OCI-LY1 (cell line): ENCODE measurements around the gene TECTA.

ENCODE experiments used
- H2AFZ ChIP-seq: fragments of 200-600 bp; sonication (generic), shearing (Covaris generic); 2 replicates; pipeline ENCODE4 v1.6.0; 2014; ENCODE audit warnings: antibody characterized with exemption, mild to moderate bottlenecking, low read length
- H3F3A ChIP-seq: fragments of 200-600 bp; sonication (generic), shearing (Covaris generic); 2 replicates; pipeline ENCODE4 v1.6.0; 2014; ENCODE audit warnings: mild to moderate bottlenecking, antibody characterized with exemption, low read length, moderate library complexity; ENCODE audit not compliant: insufficient read depth
- H3K27ac ChIP-seq: fragments of 200-600 bp; sonication (generic); 2 replicates; pipeline ENCODE4 v1.5.1; 2014; ENCODE audit warnings: low read length, mixed run types, mild to moderate bottlenecking, low read depth; ENCODE audit not compliant: poor library complexity, severe bottlenecking
- H3K27me3 ChIP-seq: fragments of 200-600 bp; sonication (generic); 2 replicates; pipeline ENCODE4 v1.6.0; 2014; ENCODE audit warnings: antibody characterized with exemption, mild to moderate bottlenecking, low read length, moderate library complexity; ENCODE audit not compliant: insufficient read depth
- H3K36me3 ChIP-seq: fragments of 200-600 bp; sonication (generic); 2 replicates; pipeline ENCODE4 v1.6.1; 2014; ENCODE audit warnings: mild to moderate bottlenecking, antibody characterized with exemption, low read length, moderate library complexity, mixed read lengths; ENCODE audit not compliant: insufficient read depth
- H3K4me1 ChIP-seq: fragments of 200-600 bp; sonication (generic); 2 replicates; pipeline ENCODE4 v1.5.1; 2014; ENCODE audit warnings: mild to moderate bottlenecking, low read length, moderate library complexity; ENCODE audit not compliant: insufficient read depth, severe bottlenecking
- H3K4me2 ChIP-seq: fragments of 200-600 bp; sonication (generic), shearing (Covaris generic); 2 replicates; pipeline ENCODE4 v1.6.1; 2014; ENCODE audit warnings: low read length
- H3K4me3 ChIP-seq: fragments of 200-600 bp; sonication (generic); 2 replicates; pipeline ENCODE4 v1.5.1; 2014; ENCODE audit warnings: low read length, low read depth, mild to moderate bottlenecking, mixed read lengths; ENCODE audit not compliant: poor library complexity, severe bottlenecking
- H3K79me2 ChIP-seq: fragments of 200-600 bp; shearing (Covaris generic); 2 replicates; pipeline ENCODE4 v1.6.1; 2016; ENCODE audit warnings: mixed run types, low read length, mixed read lengths; ENCODE audit not compliant: insufficient read depth
- H3K9ac ChIP-seq: fragments of 200-600 bp; sonication (generic), shearing (Covaris generic); 2 replicates; pipeline ENCODE4 v1.6.1; 2014; ENCODE audit warnings: mild to moderate bottlenecking, low read length, mixed read lengths
- H3K9me2 ChIP-seq: fragments of 200-600 bp; sonication (generic), shearing (Covaris generic); 2 replicates; pipeline ENCODE4 v1.6.1; 2014; ENCODE audit warnings: low read depth, mild to moderate bottlenecking, low read length, mixed read lengths
- H3K9me3 ChIP-seq: fragments of 200-600 bp; shearing (Covaris generic); 2 replicates; pipeline ENCODE4 v1.6.1; 2014; ENCODE audit warnings: low read length, mixed read lengths
- H4K20me1 ChIP-seq: fragments of 200-600 bp; sonication (generic), shearing (Covaris generic); 2 replicates; pipeline ENCODE4 v1.6.0; 2016; ENCODE audit warnings: mild to moderate bottlenecking, low read length; ENCODE audit not compliant: insufficient read depth
- EZH2 ChIP-seq: fragments of 200-600 bp; sonication (generic), shearing (Covaris generic); IDR thresholded peaks from 2 replicates; pipeline ENCODE4 v1.8.0; 2017; ENCODE audit warnings: borderline replicate concordance, mixed run types, mild to moderate bottlenecking, antibody characterized with exemption, low read length, moderate library complexity, mixed read lengths
- TF ChIP-seq, protein P1 (sequence below): fragments of 200-600 bp; sonication (generic), shearing (Covaris generic); IDR thresholded peaks from 2 replicates; pipeline ENCODE4 v1.5.1; 2017; ENCODE audit warnings: mild to moderate bottlenecking, antibody characterized with exemption, low read length, moderate library complexity, mixed read lengths

The TECTA gene

DNA sequence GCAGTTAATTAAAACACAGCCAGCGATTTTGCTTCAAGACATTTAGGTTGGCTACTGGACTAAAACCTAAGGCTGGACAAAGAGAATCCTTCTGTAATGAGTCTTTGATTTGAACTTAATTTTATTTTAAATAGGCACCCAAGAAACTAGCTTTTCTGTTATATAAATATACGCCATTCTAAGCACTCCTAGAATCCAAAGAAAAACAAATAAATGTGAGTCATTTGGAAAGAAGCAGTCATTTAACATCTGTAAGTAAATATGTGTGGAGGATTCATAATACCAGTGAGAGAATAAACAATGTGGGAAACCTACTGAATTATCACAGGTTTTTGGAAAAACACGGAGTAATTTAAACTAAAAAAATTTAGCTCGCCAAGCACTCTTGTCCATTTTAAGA lies 1.2 kb upstream of the TECTA start:
- H3K79me2 ChIP-seq = no peaks in the 10 kb centered on the region
- no peak for TF ChIP-seq EZH2
- TF ChIP-seq, protein P1, sequence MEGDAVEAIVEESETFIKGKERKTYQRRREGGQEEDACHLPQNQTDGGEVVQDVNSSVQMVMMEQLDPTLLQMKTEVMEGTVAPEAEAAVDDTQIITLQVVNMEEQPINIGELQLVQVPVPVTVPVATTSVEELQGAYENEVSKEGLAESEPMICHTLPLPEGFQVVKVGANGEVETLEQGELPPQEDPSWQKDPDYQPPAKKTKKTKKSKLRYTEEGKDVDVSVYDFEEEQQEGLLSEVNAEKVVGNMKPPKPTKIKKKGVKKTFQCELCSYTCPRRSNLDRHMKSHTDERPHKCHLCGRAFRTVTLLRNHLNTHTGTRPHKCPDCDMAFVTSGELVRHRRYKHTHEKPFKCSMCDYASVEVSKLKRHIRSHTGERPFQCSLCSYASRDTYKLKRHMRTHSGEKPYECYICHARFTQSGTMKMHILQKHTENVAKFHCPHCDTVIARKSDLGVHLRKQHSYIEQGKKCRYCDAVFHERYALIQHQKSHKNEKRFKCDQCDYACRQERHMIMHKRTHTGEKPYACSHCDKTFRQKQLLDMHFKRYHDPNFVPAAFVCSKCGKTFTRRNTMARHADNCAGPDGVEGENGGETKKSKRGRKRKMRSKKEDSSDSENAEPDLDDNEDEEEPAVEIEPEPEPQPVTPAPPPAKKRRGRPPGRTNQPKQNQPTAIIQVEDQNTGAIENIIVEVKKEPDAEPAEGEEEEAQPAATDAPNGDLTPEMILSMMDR = no peak
- H3K36me3 ChIP-seq = no peaks in the 10 kb centered on the region
- no peaks in the 10 kb centered on the region for H3K27me3 ChIP-seq
- H3K27ac ChIP-seq = no peak overlapping the region
- no peak overlapping the region for H3K4me3 ChIP-seq
- H3K9ac ChIP-seq = no peak overlapping the region
- H2AFZ ChIP-seq = no peak overlapping the region
- no peaks in the 10 kb centered on the region for H4K20me1 ChIP-seq
- no peaks in the 10 kb centered on the region for H3F3A ChIP-seq
- no peaks in the 10 kb centered on the region for H3K4me1 ChIP-seq
- no peaks in the 10 kb centered on the region for H3K9me3 ChIP-seq
- H3K9me2 ChIP-seq = no peaks in the 10 kb centered on the region
- no peak overlapping the region for H3K4me2 ChIP-seq

- H3K27ac ChIP-seq = no peak overlapping the region
- no peaks in the 10 kb centered on the region for H3K36me3 ChIP-seq
- H2AFZ ChIP-seq = no peak overlapping the region
- H3F3A ChIP-seq = no peaks in the 10 kb centered on the region
- peaks cover 3% of the 10 kb centered on the region; the same call in 1 of the 2 replicates for H3K27me3 ChIP-seq
- no peak overlapping the region for H3K9ac ChIP-seq
- TF ChIP-seq EZH2 = no peak
- TF ChIP-seq, protein P1 = peak; percentile 42
- H4K20me1 ChIP-seq = no peaks in the 10 kb centered on the region
- no peaks in the 10 kb centered on the region for H3K4me1 ChIP-seq
- no peaks in the 10 kb centered on the region for H3K9me2 ChIP-seq
- H3K79me2 ChIP-seq = no peaks in the 10 kb centered on the region
- H3K4me2 ChIP-seq = no peak overlapping the region
- H3K9me3 ChIP-seq = no peaks in the 10 kb centered on the region
- no peak overlapping the region for H3K4me3 ChIP-seq
These were observed 3.3 kb downstream of the TECTA start for GRCh38 chr11:121104312-121104762.

DNA sequence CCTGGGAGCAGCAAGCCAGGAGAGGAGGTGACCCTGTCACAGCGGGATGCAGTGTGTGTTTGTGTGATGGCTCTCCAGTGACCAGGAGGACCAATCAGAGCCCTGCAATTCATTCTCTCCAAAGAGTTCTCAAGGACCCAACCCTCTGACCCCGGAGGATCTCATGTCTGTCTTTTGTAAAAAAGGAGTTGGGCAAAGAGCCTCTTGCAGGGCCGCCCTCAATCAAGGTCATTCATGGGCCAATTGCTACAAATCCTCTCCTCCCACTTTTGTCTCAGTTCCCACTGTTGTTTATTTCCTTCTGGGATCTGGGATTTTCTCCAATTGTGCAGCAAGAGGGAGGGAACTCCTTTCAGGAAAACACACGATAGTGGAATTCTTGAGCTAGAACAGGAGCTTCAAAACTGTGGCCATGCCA lies 4.0 kb downstream of the TECTA start:
- no peaks in the 10 kb centered on the region for H3K9me2 ChIP-seq
- no peaks in the 10 kb centered on the region for H4K20me1 ChIP-seq
- no peaks in the 10 kb centered on the region for H3K79me2 ChIP-seq
- no peaks in the 10 kb centered on the region for H3F3A ChIP-seq
- H3K9me3 ChIP-seq = no peaks in the 10 kb centered on the region
- no peak overlapping the region for H3K4me2 ChIP-seq
- no peak overlapping the region for H3K27ac ChIP-seq
- H3K27me3 ChIP-seq = peaks cover 3% of the 10 kb centered on the region; the same call in 1 of the 2 replicates
- no peak for TF ChIP-seq EZH2
- TF ChIP-seq, protein P1 = no peak
- H3K9ac ChIP-seq = no peak overlapping the region
- H2AFZ ChIP-seq = no peak overlapping the region
- H3K4me1 ChIP-seq = no peaks in the 10 kb centered on the region
- no peaks in the 10 kb centered on the region for H3K36me3 ChIP-seq
- H3K4me3 ChIP-seq = no peak overlapping the region
